Measurements from ENCODE around the gene OSBPL6. TPM values are rescaled to one million over a fixed set of nuclear protein-coding genes. Genes with fewer than 3 reads are reported as not detected.

The OSBPL6 gene
- total RNA-seq, 1 experiment from 2014 or later = 4.6 TPM

DNA sequence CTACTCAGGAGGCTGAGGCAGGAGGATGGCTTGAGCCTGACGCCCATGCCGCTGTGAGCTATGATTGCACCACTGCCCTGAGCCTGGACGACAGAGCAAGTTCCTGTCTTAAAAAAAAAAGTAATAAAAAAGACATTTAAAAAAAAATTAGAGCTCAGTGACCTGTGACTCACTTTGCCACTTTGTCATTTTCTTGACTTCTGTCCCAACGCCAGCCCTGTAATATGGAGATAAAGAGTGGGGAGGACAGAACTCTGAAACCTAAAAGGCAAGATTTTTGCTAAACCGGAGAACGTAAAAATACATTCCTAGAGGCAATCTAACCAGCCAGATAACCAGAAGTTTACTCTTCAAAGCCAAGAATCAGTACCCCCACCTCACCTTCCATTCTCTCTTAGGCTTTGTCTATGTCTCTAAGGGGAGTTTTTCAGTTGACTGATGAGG is 207.7 kb downstream of the OSBPL6 start:
- Histone ChIP-seq H3K18ac (ENCODE audit: insufficient read length, low read depth, low read length) (no peak overlapping the region), H3K4me2 (ENCODE audit: insufficient read depth, insufficient read length, low read length) (no peak overlapping the region), H2BK20ac (ENCODE audit: low read depth, low read length, poor library complexity, severe bottlenecking) (no peak overlapping the region), H4K91ac (ENCODE audit: insufficient read length, low read depth, low read length) (no peak overlapping the region), H3K27me3 (ENCODE audit: insufficient read depth, low read length) (no peaks in the 10 kb centered on the region), H3T11ph (ENCODE audit: low read length) (no peak overlapping the region), H3K56ac (ENCODE audit: insufficient read length, low read depth, low read length) (no peak overlapping the region), H2BK15ac (ENCODE audit: low read depth, low read length) (no peak overlapping the region), H3K79me1 (ENCODE audit: insufficient read depth, low read depth, low read length, poor library complexity, severe bottlenecking) (no peaks in the 10 kb centered on the region), H3K9ac (ENCODE audit: extremely low read depth, insufficient read length, low read length) (no peak overlapping the region), H4K5ac (ENCODE audit: insufficient read length, low read depth, low read length) (no peak overlapping the region), H3K23ac (ENCODE audit: insufficient read length, low read depth, low read length) (no peak overlapping the region), H4K8ac (replicated peaks; ENCODE audit: insufficient read length, low read depth, low read length) (no peak overlapping the region), H2BK120ac (ENCODE audit: low read depth, low read length, poor library complexity, severe bottlenecking) (no peak overlapping the region), H2BK5ac (ENCODE audit: insufficient read length, low read length) (no peak overlapping the region), H3K27ac (ENCODE audit: insufficient read length, low read depth, low read length) (no peak overlapping the region), H2AFZ (ENCODE audit: low read length) (no peak overlapping the region), H3K14ac (ENCODE audit: insufficient read depth, low read length) (no peak overlapping the region), H3K23me2 (ENCODE audit: insufficient read length, low read depth, low read length, poor library complexity, severe bottlenecking) (no peaks in the 10 kb centered on the region), H3K79me2 (ENCODE audit: insufficient read depth, low read length) (no peaks in the 10 kb centered on the region), H2AK5ac (ENCODE audit: insufficient read length, low read length) (no peak overlapping the region), H2BK12ac (ENCODE audit: insufficient read length, low read depth, low read length) (no peak overlapping the region), H3K4me1 (ENCODE audit: insufficient read depth, low read length) (no peaks in the 10 kb centered on the region), H3K9me3 (ENCODE audit: control insufficient read depth, low read depth, low read length) (no peaks in the 10 kb centered on the region), H4K20me1 (ENCODE audit: control insufficient read depth, insufficient read depth, insufficient read length) (no peaks in the 10 kb centered on the region), H3K4ac (ENCODE audit: low read depth, low read length) (no peak overlapping the region)
- TF ChIP-seq CTCF (conservative IDR thresholded peaks at IDR 0.05) = no peak
- Mint-ChIP-seq H3K27ac (no peak overlapping the region), H3K27me3 (ENCODE audit: low read depth) (no peaks in the 10 kb centered on the region; the same call in none of the 2 replicates), H3K4me1 (peaks cover 3 to 4% of the 10 kb centered on the region in 2 experiments; a peak in 3 of 4 replicates), H3K4me3 (no peak overlapping the region), H3K9me3 (no peaks in the 10 kb centered on the region), H3K36me3 (ENCODE audit: insufficient read depth in 1 of 3, low read depth in 3 of 3) (no peaks in the 10 kb centered on the region)
- DNase-seq = no peak
- no CpG with 5 or more reads among the region's 6 CpGs for WGBS (ENCODE audit: extremely low coverage, insufficient read length, low lambda C conversion rate)

Measured in H9 (cell line).